GM12873 (cell line): ENCODE measurements around the gene SLC22A7.

ENCODE experiments used
- CTCF ChIP-seq: IDR thresholded peaks from 2 replicates; pipeline ENCODE4 v1.5.1; 2012; ENCODE audit warnings: low read depth, mild to moderate bottlenecking, moderate library complexity, low read length, control low read depth; ENCODE audit not compliant: insufficient read depth; ENCODE audit errors: missing control alignments

SLC22A7 gene

GRCh38 chr6:43307451-43308100 lies 9.5 kb downstream of the SLC22A7 start:
- TF ChIP-seq CTCF = no peak

- TF ChIP-seq CTCF = peak; percentile 82
Measured at GRCh38 chr6:43308101-43308989, 10.3 kb downstream of the SLC22A7 start, which contains the start of gene CRIP3. Gene CRIP3, minus strand, starts transcription at chr6:43308826. Its CDS starts 34 bp downstream, at chr6:43308792.

- TF ChIP-seq CTCF = no peak
Measured at GRCh38 chr6:43308990-43309477, 11.0 kb downstream of the SLC22A7 start.

- no peak for TF ChIP-seq CTCF
Measured at GRCh38 chr6:43310134-43310533, 12.1 kb downstream of the SLC22A7 start.

GRCh38 chr6:43310624-43311023 lies 12.6 kb downstream of the SLC22A7 start:
- no peak for TF ChIP-seq CTCF

GRCh38 chr6:43311666-43312065 lies 13.6 kb downstream of the SLC22A7 start:
- TF ChIP-seq CTCF = no peak

- TF ChIP-seq CTCF = no peak
Measured at GRCh38 chr6:43313813-43314212, 15.8 kb downstream of the SLC22A7 start.
